ENCODE results near the gene ATP10B.

Gene ATP10B

GRCh38 chr5:160629003-160629402 lies 223.0 kb downstream of the ATP10B start:
- DNase-seq, result no peak

- no peak for DNase-seq
Measured at GRCh38 chr5:160628619-160628968, 223.4 kb downstream of the ATP10B start.

GRCh38 chr5:160627921-160628618 lies 223.9 kb downstream of the ATP10B start:
- DNase-seq, result no peak

GRCh38 chr5:160626322-160626721 lies 225.7 kb downstream of the ATP10B start:
- DNase-seq, result no peak

GRCh38 chr5:160621526-160621925 lies 230.5 kb downstream of the ATP10B start:
- no peak for DNase-seq

DNA sequence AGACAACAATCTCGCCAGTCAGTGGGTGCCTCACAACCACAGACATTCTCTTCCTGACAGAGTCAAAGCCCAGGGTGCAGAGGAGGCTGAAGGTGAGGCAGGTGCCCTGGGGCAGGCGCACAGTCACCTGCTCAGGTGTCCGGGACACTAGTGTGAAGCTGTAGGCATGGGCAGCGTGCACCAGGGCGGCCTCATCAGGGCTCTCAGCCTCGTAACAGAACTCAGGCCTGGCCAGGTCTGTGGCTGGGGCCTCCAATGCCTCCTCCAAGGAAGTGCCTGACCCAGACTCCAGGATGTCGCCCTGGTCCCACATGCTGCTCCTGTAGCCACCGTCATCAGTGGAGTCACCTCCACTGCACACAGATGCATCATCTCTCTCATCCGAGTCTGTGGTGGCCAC lies 231.6 kb downstream of the ATP10B start:
- DNase-seq, result no peak

DNA sequence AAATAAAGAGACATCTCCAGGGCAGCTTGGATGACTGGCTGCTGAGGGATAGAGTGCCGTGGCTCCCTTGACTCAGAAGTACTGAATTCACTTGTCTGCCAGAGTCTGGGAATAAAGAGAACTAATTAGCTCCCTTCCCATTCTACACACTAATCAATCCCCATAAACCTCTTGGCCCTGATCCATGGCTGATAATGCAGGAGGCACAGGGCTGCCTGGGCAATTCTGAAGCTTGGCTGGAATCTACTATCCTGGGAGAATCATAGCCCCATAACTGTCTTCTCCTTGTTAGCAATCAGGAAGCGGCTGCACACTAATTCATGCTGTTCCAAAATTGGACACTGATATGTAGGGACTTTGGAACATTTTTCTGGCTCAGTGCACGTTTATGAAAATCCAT lies 232.6 kb downstream of the ATP10B start:
- DNase-seq, result no peak

- no peak for DNase-seq
Measured at GRCh38 chr5:160618286-160618685, 233.7 kb downstream of the ATP10B start.

- no peak for DNase-seq
Measured at GRCh38 chr5:160616712-160617497, 235.1 kb downstream of the ATP10B start.

DNA sequence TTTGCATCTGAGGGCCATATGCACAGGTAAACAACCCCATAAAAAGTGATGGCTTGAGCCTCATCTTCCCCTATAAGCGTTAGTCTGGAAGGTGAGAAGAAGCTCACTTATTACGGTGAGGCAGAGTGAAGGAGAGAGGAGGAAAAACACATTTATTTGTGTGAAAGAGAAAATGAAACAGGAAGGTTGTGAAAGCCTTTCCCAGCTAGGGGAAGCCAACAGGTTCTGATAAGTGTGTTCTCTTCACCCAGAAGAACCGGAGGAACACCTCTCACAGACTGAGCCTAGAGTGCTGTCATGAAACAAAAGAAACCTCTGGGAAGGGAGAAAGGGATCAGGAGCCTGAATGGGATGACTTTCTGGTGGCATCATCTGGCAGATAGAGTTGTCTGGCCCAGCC lies 237.9 kb downstream of the ATP10B start:
- DNase-seq, result no peak

DNA sequence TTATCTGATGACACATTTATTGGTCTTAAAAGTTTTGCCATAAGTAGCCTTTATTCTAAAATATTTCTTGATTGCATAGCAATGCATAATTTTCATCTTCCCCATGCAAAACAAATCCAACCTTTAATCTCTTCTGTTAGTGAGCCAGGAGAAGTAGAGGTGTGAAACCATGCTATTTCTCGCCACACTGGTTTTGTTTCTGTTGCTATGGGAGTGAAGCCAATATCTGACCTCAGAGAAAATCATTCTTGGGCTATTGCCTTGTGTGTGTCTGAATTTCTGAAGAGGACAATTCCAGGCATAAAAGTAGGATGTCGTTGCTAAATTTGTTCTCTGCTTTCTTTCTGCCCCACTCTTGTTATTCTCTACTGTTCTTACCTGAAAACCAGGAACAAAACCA lies 246.7 kb downstream of the ATP10B start:
- DNase-seq, result no peak

- no peak for DNase-seq
Measured at GRCh38 chr5:160604484-160604883, 247.5 kb downstream of the ATP10B start.

DNA sequence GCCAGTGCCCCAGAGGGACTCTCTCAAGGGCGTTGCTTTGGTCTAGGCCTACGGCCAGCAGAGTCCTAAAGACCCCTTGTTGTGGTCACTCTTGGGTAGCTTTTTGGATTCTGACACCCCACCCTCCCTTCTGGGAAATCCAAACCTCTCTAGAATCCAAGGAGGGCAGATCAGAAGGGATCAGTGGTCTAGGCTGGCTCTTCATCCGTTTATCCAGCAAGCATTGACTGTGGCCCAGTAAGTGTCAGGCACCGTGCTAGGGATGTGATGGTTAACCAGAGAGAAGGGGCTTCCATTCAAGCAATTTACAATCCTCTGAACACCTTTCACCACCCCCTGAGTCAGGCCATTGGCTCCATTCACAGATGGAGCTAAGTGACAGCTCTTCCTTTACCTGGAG lies 249.3 kb downstream of the ATP10B start:
- DNase-seq, result no peak

- DNase-seq, result no peak
Measured at GRCh38 chr5:160601046-160601445, 251.0 kb downstream of the ATP10B start.

- no peak for DNase-seq
Measured at GRCh38 chr5:160573318-160573717, 278.7 kb downstream of the ATP10B start.

- DNase-seq, result no peak
Measured at GRCh38 chr5:160567031-160567705, 284.8 kb downstream of the ATP10B start.

DNA sequence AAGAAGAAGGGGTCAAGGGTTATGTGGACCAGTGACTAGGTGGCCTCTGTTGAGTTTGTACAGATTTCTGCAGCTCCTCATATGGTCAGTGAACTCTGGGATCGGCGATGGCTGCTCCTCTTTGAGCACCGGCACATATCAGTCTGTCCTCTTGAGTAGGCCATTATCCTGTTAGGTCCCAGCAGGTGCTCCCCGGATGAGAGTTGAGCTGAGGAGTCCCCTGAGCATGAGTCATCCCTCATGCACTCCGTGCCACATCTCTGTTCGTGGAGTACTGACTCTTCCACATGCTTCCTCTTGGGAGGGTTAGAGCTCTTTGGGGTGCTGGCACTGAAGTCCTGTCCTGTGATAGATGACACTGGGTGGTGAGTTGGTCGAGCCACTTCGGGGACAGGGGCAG lies 286.6 kb downstream of the ATP10B start:
- no peak for DNase-seq

GRCh38 chr5:160556846-160557245 lies 295.2 kb downstream of the ATP10B start:
- DNase-seq, result no peak

GRCh38 chr5:160555971-160556631 lies 295.9 kb downstream of the ATP10B start:
- DNase-seq, result no peak

GRCh38 chr5:160555581-160555970 lies 296.4 kb downstream of the ATP10B start:
- DNase-seq, result no peak

DNA sequence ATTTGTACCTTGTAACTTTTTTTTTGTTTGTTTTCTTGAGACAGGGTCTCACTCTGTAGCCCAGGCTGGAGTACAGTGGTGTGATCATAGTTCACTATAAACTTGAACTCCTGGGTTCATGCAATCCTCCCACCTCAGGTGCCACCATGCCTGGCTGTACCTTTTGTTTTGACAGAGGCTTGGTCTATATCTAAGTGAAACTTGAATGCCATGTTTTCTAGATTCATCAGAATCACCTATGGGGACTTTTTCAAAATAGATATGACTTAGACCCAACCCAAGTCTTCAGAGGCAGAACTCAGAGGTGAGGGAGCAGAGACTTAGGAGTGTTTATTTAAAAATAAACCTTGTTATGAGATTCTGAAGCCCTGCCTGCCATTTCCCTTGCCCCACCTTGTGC lies 301.9 kb downstream of the ATP10B start:
- DNase-seq, result no peak

- DNase-seq, result no peak
Measured at GRCh38 chr5:160548949-160549645, 302.9 kb downstream of the ATP10B start.

GRCh38 chr5:160547872-160548271 lies 304.1 kb downstream of the ATP10B start:
- DNase-seq, result no peak

Data from AML-193 (cell line).